IMR-90 (cell line): ENCODE measurements around the gene MRGPRX2. TPM values are rescaled to one million over a fixed set of nuclear protein-coding genes. Genes with fewer than 3 reads are reported as not detected.

ENCODE experiments used
- ATAC-seq: fragments of 200-7000 bp; cut with Tn5 transposase; 2 replicates; pipeline ENCODE4 v1.9.1; 2020; ENCODE audit warnings: low read depth, mild to moderate bottlenecking, moderate library complexity
- BruUV-seq: library from RNA; stranded (reverse); fragments of 400-500 nt; replicated peaks from 2 replicates; lab custom pipeline; 2021; lab: Mats Ljungman, UMichigan
- CTCF ChIA-PET: fragments of 300-600 bp; formaldehyde crosslinking; extraction: SDS; loops from one replicate; lab custom pipeline; 2021; ENCODE audit warnings: antibody characterized with exemption; lab: Yijun Ruan, JAX
- POLR2A ChIA-PET: fragments of 300-600 bp; sonication (Branson Sonifier 250); formaldehyde crosslinking; loops from one replicate; lab custom pipeline; 2022; ENCODE audit warnings: antibody characterized with exemption; ENCODE audit not compliant: unreplicated experiment; lab: Charles Lee
- DNase-seq: peaks from one replicate; pipeline ENCODE4 v3.0.0; 2013
- H2AFZ ChIP-seq: replicated peaks from 2 replicates; pipeline ENCODE3; 2013; ENCODE audit warnings: low read length, mild to moderate bottlenecking; ENCODE audit not compliant: poor library complexity
- H2AK5ac ChIP-seq: 2 replicates; pipeline ENCODE4 v1.6.1; 2013; ENCODE audit warnings: low read depth, low read length, inconsistent platforms
- H2AK9ac ChIP-seq: replicated peaks from 2 replicates; pipeline ENCODE3; 2013; ENCODE audit warnings: mild to moderate bottlenecking, low read depth, low read length, moderate library complexity; ENCODE audit not compliant: poor library complexity
- H2BK120ac ChIP-seq: 2 replicates; pipeline ENCODE4 v1.6.1; 2013; ENCODE audit warnings: low read depth, low read length, inconsistent platforms
- H2BK15ac ChIP-seq: 3 replicates; pipeline ENCODE4 v1.6.1; 2013; ENCODE audit warnings: low read depth, low read length, inconsistent platforms
- H2BK20ac ChIP-seq: 2 replicates; pipeline ENCODE4 v1.6.1; 2013; ENCODE audit warnings: low read depth, mild to moderate bottlenecking, inconsistent platforms, low read length, moderate library complexity
- H2BK5ac ChIP-seq: 2 replicates; pipeline ENCODE4 v1.6.1; 2013; ENCODE audit warnings: mild to moderate bottlenecking, low read depth, low read length, inconsistent platforms; ENCODE audit not compliant: poor library complexity, severe bottlenecking
- H3K14ac ChIP-seq: replicated peaks from 2 replicates; pipeline ENCODE4 v1.6.1; 2013; ENCODE audit warnings: low read depth, low read length, inconsistent platforms
- H3K18ac ChIP-seq: 2 replicates; pipeline ENCODE4 v1.6.1; 2013; ENCODE audit warnings: low read depth, low read length, control low read depth
- H3K23ac ChIP-seq: 2 replicates; pipeline ENCODE4 v1.6.1; 2013; ENCODE audit warnings: low read depth, low read length, inconsistent platforms
- H3K27ac ChIP-seq: 2 replicates; pipeline ENCODE4 v1.5.1; 2013; ENCODE audit warnings: mild to moderate bottlenecking, control low read depth, low read length; ENCODE audit not compliant: insufficient read depth
- H3K27me3 ChIP-seq: 2 replicates; pipeline ENCODE4 v1.6.1; 2013; ENCODE audit warnings: low read length; ENCODE audit not compliant: control insufficient read depth, insufficient read depth
- H3K36me3 ChIP-seq: 2 replicates; pipeline ENCODE4 v1.6.1; 2013; ENCODE audit warnings: low read length, mixed read lengths; ENCODE audit not compliant: control insufficient read depth, insufficient read depth
- H3K4ac ChIP-seq: 2 replicates; pipeline ENCODE4 v1.6.1; 2013; ENCODE audit warnings: low read depth, low read length, inconsistent platforms
- H3K4me1 ChIP-seq: 2 replicates; pipeline ENCODE4 v1.6.1; 2013; ENCODE audit warnings: low read length, mixed read lengths; ENCODE audit not compliant: control insufficient read depth, insufficient read depth
- H3K4me2 ChIP-seq: 2 replicates; pipeline ENCODE4 v1.6.1; 2013; ENCODE audit warnings: low read depth, mild to moderate bottlenecking, control low read depth, low read length, moderate library complexity
- H3K4me3 ChIP-seq: 2 replicates; pipeline ENCODE4 v1.5.1; 2013; ENCODE audit warnings: low read depth, mild to moderate bottlenecking, control low read depth, low read length, moderate library complexity; ENCODE audit not compliant: insufficient read depth
- H3K56ac ChIP-seq: 2 replicates; pipeline ENCODE4 v1.6.1; 2013; ENCODE audit warnings: low read length, inconsistent platforms; ENCODE audit not compliant: insufficient read depth; ENCODE audit errors: extremely low read depth
- H3K79me1 ChIP-seq, 2 experiments: 2 replicates each; pipeline ENCODE4 v1.6.1; 2013; ENCODE audit warnings: low read length in 2 of 2, inconsistent platforms in 1 of 2, low read depth in 1 of 2
- H3K9ac ChIP-seq: 2 replicates; pipeline ENCODE4 v1.6.1; 2013; ENCODE audit warnings: low read depth, low read length, control low read depth
- H3K9me1 ChIP-seq: 2 replicates; pipeline ENCODE4 v1.6.1; 2013; ENCODE audit warnings: low read length, inconsistent platforms; ENCODE audit not compliant: insufficient read depth
- H3K9me3 ChIP-seq: 2 replicates; pipeline ENCODE4 v1.6.1; 2013; ENCODE audit warnings: low read length; ENCODE audit not compliant: control insufficient read depth, insufficient read depth
- H4K20me1 ChIP-seq: 2 replicates; pipeline ENCODE4 v1.6.1; 2013; ENCODE audit warnings: low read length, inconsistent platforms; ENCODE audit not compliant: insufficient read depth
- H4K5ac ChIP-seq: 2 replicates; pipeline ENCODE4 v1.6.1; 2013; ENCODE audit warnings: mild to moderate bottlenecking, low read depth, low read length, control low read depth
- H4K8ac ChIP-seq, 2 experiments: 2 replicates each; pipeline ENCODE4 v1.6.1; 2013; ENCODE audit warnings: low read depth in 2 of 2, low read length in 2 of 2, control low read depth in 1 of 2, inconsistent platforms in 1 of 2
- H4K91ac ChIP-seq: 2 replicates; pipeline ENCODE4 v1.6.1; 2013; ENCODE audit warnings: low read depth, low read length, inconsistent platforms; ENCODE audit not compliant: insufficient read depth
- BHLHE40 ChIP-seq: fragments of 150-350 bp; IDR thresholded peaks from 2 replicates; pipeline ENCODE4 v1.6.1; 2016; ENCODE audit warnings: mild to moderate bottlenecking, low read depth, low read length
- CEBPB ChIP-seq: IDR thresholded peaks from 2 replicates; pipeline ENCODE4 v1.6.1; 2012; ENCODE audit warnings: low read depth, low read length, improper control_type of control experiment
- CHD1 ChIP-seq: IDR thresholded peaks from 2 replicates; pipeline ENCODE4 v1.6.1; 2012; ENCODE audit warnings: low read depth, low read length, improper control_type of control experiment
- CTCF ChIP-seq: conservative IDR thresholded peaks from 2 replicates; pipeline ENCODE4 v1.5.1; 2012; ENCODE audit warnings: mild to moderate bottlenecking, low read depth, low read length, improper control_type of control experiment
- FOS ChIP-seq: fragments of 150-350 bp; IDR thresholded peaks from 2 replicates; pipeline ENCODE4 v1.6.1; 2016; ENCODE audit warnings: low read depth, low read length
- MAFK ChIP-seq: IDR thresholded peaks from 2 replicates; pipeline ENCODE4 v1.6.1; 2012; ENCODE audit warnings: low read depth, low read length, improper control_type of control experiment
- MAZ ChIP-seq: IDR thresholded peaks from 2 replicates; pipeline ENCODE4 v1.6.1; 2012; ENCODE audit warnings: low read depth, mild to moderate bottlenecking, low read length, improper control_type of control experiment, moderate library complexity, borderline replicate concordance
- POLR2A ChIP-seq: IDR thresholded peaks from 2 replicates; pipeline ENCODE4 v1.6.1; 2012; ENCODE audit warnings: mild to moderate bottlenecking, low read depth, low read length
- RCOR1 ChIP-seq: IDR thresholded peaks from 2 replicates; pipeline ENCODE4 v1.6.1; 2012; ENCODE audit warnings: mild to moderate bottlenecking, low read length, improper control_type of control experiment; ENCODE audit not compliant: insufficient replicate concordance
- USF2 ChIP-seq: fragments of 150-350 bp; IDR thresholded peaks from 2 replicates; pipeline ENCODE4 v1.6.1; 2017; ENCODE audit warnings: mild to moderate bottlenecking, antibody characterized with exemption, low read length, low read depth
- WGBS, 2 experiments: methylation state at CpG; one replicate each; pipeline versions ENCODE4 v1.1.5 to v1.1.7; 2013; ENCODE audit warnings: missing lambda C conversion rate in 2 of 2; ENCODE audit not compliant: insufficient read length in 1 of 2; ENCODE audit errors: extremely low coverage in 2 of 2; 5-methylcytosine and 5-hydroxymethylcytosine counted together
- dilution Hi-C: fragments of 300-500 bp; cut with HindIII; formaldehyde crosslinking; loops from one replicate; pipeline ENCODE4 v1.14.3; 2018; ENCODE audit warnings: low sequenced_read_pairs; ENCODE audit not compliant: unreplicated experiment
- in situ Hi-C: fragments of 300-500 bp; cut with MboI; formaldehyde crosslinking; loops from 3 replicates; pipeline ENCODE4 v1.14.3; 2019; ENCODE audit warnings: low sequenced_read_pairs, inconsistent platforms, mixed read lengths
- intact Hi-C: fragments of 100-400 bp; cut with micrococcal nuclease; formaldehyde crosslinking; loops from 2 replicates; pipeline ENCODE4 v1.10.0; 2022
- polyA plus RNA-seq, 3 experiments: library from polyadenylated mRNA; depleted of rRNA; stranded (reverse); fragments of >200 nt; gene quantifications; 2 replicates each; pipeline ENCODE4 v1.2.3, GENCODE V29; 2012; ENCODE audit warnings: low replicate concordance in 1 of 3
- total RNA-seq: library from RNA; depleted of rRNA; stranded (reverse); fragments of >200 nt; gene quantifications from 2 replicates; pipeline ENCODE4 v1.2.3, GENCODE V29; 2012

Gene MRGPRX2
- total and polyA plus RNA-seq, 2 of the 4 experiments (the other 2 are of a cell fraction): not detected

- intact Hi-C loops: no loop called here
- Histone ChIP-seq H3K79me1 (no peaks in the 10 kb centered on the region), H2AK5ac (no peak overlapping the region), H3K9ac (no peak overlapping the region), H2BK120ac (no peak overlapping the region), H3K4me1 (no peaks in the 10 kb centered on the region), H3K4ac (no peak overlapping the region), H3K27ac (no peak overlapping the region), H3K56ac (no peak overlapping the region), H3K18ac (no peak overlapping the region), H2AFZ (no peak overlapping the region), H4K91ac (no peak overlapping the region), H3K4me3 (no peak overlapping the region), H3K9me1 (no peaks in the 10 kb centered on the region; the same call in 1 of the 2 replicates), H3K23ac (no peak overlapping the region), H4K5ac (no peak overlapping the region), H4K20me1 (no peaks in the 10 kb centered on the region), H3K14ac (no peak overlapping the region), H3K27me3 (no peaks in the 10 kb centered on the region; the same call in 1 of the 2 replicates), H4K8ac (no peak overlapping the region), H2BK15ac (no peak overlapping the region), H3K36me3 (no peaks in the 10 kb centered on the region), H2AK9ac (no peak overlapping the region), H2BK5ac (no peak overlapping the region), H2BK20ac (no peak overlapping the region), H3K4me2 (no peak overlapping the region), H3K9me3 (no peaks in the 10 kb centered on the region)
- BruUV-seq: no TSS peak
- ChIA-PET POLR2A (no interaction called here), CTCF (no interaction called here)
- DNase-seq (no peak), ATAC-seq (no peak)
- in situ Hi-C loops: no loop called here
- WGBS, 2 experiments: 88% methylated on average over 2 of the region's 2 CpGs; no CpG with 5 or more reads in 1 of the 2 experiments
- dilution Hi-C loops: no loop called here
- TF ChIP-seq MAZ: no peak
- TF ChIP-seq CTCF: no peak
- TF ChIP-seq POLR2A: no peak
- no peak for TF ChIP-seq MAFK
- no peak for TF ChIP-seq USF2
- TF ChIP-seq RCOR1: no peak
- TF ChIP-seq CHD1: no peak
- no peak for TF ChIP-seq BHLHE40
- TF ChIP-seq CEBPB: no peak
- TF ChIP-seq FOS: no peak
Observed at GRCh38 chr11:19026862-19027261, 33.7 kb downstream of the MRGPRX2 start.
